GM21528 (cell line): ENCODE measurements around the gene PTPRU.

Experiments used
- ATAC-seq: cut with Tn5 transposase; IDR thresholded peaks from one replicate; pipeline ENCODE4 v1.9.1; 2021; ENCODE audit warnings: mild to moderate bottlenecking, moderate library complexity; ENCODE audit not compliant: unreplicated experiment, low FRiP score

Gene PTPRU

DNA sequence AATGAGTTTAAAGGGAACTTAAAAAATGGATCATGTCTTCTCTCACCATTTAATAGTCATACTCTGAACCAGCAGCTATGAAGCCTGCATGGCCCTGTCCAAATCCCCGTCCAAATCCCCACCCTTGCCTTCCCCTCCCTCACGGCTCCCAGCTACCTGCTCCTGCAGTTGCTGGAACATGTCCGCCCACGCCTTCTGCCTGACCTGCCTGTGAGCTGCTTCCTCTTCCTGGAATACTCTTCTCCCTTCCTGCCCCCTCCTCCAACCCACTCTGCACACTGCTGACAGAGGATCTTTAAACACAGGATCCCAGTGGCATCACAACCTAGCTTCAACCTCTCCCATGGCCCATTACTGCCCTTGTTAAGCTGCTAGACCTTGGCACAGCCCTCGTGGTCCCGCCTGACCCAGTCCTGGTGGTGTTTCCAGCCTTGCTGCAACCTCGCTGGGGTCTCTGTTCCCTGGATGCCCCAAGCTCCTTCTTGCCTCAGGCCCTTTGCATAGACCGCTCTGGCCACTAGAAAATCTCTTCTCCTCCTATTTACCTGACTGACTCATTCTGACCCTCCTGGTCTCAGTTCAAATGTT is 118.3 kb downstream of the PTPRU start:
- ATAC-seq = no peak

DNA sequence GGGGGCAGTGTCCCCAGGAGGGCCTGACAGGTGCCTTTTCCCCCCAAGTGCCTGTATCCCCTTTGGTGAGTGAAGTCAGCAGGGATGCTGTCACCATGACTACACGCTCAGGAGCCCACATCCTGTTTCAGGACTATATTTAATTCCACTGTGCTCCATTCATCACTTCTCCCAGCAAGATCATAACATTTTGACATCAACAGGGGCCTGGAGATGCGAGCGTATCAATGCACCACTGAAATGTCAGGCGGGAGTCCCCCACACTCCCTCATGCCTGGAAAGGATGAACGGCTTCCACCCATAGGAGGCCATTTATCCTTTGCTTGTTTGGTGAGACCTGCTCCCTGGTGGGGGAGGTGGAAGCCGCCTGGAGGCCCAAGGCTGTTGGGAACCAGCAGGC is 119.1 kb downstream of the PTPRU start:
- ATAC-seq = no peak

DNA sequence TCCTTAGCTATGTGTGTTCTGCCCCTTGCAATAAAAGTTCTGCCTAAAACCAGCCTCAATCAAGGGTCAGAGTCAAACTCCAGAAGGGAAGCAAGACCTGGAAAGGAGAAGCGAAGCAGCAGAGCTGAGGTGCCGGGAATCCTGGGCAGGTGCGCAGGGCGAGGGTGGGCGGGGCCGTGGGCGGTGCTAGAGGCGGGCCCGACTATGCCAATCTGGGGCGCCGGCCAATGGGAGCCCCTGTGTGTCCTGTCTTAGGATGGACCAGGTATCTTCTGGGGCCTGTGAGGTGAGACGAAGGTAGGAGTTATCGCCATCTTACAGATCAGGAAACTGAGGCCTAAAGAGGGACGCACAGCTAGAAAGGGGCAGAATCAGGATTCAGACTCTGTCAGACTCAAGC is 120.3 kb downstream of the PTPRU start:
- no peak for ATAC-seq

DNA sequence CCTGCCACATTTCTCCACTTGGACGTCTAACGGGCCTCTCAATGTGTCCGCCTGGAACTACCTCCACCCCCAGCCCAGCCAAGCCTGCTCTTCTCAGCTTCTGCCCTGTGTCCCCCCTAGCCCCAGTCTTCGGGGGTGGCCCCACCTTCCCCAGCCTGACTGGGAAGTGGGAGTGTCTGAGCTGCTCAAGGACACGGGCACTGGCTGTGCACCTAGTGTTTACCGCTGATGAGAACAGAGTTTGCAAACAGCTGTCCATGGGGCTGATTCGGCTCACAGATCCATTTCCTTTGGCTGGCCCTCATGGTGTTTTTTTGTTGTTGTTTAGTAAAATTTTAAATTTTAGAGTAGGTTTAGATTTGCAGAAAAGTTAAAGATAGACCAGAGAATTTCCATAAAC is 121.1 kb downstream of the PTPRU start:
- ATAC-seq = no peak

DNA sequence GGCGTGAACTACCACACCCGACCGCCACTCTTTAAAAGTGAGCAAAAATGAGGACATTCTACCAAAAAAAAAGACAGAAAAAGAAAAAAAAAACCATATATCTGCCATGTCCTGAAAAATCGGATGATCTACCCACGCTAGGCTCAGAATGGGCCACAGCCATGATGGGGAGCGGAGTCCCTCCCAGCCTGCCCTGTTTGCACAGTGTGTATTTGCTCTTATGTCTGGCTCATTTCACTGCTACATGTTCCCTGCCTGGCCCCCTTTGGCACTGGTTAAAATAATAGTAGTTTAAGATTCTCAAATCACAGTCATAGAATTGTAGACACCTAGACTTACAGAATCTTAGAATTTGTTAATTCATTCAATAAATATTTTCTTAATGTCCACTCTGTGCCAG is 121.9 kb downstream of the PTPRU start:
- ATAC-seq = no peak

DNA sequence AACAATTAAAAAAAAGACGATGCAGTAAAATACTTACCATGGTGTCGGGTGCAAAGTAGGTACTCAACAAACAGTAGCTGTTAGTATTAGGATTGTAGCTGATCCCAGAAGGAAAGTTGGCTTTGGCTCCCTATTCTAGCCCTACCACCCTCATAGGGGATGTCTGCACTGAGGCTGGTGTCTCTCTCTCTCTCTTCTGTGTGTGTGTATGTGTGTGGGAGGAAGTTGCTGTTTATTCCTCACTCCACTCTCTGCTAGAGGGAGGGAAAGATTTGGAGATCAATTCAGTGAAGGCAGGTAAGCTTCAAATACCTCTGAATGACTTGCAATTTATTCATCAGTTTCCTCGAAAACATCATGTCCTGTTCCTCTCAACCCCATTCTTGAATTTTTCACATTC is 124.4 kb downstream of the PTPRU start:
- no peak for ATAC-seq

DNA sequence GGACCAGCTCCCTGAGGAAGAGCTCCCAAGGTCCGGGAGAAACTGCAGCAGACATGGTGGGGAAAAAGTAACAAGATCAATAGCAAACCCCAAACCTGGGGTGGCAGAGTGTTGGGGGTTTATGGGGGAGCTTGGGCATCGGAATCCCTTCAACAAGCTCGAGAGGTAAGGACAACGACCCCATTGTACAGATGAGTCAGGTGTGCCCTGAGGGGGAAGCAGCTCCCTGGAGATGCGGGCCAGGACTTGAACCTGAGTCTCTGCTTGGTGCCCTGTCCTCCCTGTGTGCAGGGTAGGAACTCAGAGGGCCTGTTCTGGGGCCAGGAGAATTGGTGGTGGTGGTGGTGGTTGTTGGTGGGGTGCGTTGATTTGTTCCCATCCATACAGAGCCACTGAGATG is 125.4 kb downstream of the PTPRU start:
- no peak for ATAC-seq

DNA sequence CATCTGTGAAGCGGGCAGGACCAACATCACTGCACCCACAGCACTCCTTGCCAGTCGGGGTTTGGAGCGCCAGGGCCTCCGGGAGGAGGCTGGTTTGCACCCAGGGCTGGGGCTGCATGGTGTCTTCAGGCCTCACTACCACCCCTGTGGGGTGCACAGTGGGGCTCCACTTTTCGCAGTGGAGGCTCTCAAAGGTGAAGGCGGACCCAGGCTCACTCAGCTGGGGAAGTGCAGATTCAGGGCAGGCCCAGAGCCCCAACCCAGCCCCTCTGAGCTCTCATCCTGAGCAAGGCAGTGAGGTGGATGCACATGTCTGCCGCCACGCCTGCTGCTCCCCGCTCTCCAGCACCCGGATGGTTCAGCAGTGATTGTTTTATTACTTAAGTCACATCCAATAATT is 125.8 kb downstream of the PTPRU start:
- ATAC-seq = no peak

DNA sequence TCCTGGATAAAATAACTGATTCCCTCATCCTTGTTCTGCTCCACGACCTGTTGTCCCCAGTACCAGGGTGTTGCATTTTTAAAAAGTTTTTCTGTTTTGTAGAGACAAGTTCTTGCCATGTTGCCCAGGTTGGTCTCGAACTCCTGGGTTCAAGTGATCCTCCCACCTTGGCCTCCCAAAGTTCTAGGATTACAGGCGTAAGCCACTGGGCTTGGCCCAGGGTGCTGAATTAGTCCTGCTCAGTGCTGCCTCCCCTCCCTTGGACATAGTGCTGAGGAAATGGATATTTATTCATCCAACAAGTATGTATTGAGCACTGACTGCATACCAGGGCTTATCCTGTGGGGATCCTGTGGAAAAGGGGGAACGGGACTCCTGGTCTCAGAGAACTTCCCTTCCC is 126.4 kb downstream of the PTPRU start:
- no peak for ATAC-seq

DNA sequence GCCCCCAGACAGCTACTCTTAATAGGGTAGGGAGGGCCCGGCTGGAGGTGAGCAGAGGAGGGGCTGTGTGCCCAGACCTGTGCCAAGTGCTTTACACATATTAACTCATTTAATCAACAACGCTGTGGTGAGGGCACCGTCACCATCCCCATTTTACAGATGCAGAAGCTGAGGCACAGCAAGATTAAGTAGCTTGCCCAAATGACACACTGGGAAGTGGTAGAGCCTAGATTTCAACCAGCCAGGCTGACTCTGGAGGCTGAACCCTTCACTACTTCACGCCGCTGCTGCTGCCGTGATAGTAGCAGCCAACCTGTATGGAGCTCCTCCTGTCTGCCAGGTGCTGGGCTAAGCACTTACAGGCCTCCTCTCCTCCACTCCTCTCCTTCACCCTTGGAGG is 127.2 kb downstream of the PTPRU start:
- no peak for ATAC-seq

DNA sequence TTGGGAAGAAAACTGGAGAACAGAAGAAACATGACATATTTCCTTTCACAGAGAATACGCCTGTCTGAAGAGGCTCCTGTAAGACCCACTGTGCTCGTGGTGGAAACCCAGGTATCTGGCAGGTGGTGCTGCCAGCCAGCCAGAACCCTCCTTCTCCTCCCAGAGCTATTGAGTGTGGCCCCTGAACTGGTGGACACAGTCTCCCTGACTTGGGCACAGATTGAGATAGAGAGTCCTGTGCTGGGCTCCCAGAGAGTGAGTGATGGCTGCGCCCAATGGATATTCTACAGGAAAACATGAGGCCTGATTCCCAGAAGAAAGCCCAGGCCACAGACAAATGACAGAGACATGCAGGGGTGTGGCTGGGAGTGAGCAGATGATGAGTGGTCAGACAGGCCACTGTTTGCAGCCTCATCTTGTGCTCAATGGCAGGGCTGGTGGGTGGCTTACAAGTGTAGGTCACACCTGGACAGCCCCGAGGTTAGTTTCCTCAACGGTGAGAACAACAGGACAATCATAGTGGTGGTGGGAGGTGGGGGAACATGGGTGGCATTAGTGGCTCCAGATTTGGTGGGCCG is 127.9 kb downstream of the PTPRU start:
- ATAC-seq = no peak

DNA sequence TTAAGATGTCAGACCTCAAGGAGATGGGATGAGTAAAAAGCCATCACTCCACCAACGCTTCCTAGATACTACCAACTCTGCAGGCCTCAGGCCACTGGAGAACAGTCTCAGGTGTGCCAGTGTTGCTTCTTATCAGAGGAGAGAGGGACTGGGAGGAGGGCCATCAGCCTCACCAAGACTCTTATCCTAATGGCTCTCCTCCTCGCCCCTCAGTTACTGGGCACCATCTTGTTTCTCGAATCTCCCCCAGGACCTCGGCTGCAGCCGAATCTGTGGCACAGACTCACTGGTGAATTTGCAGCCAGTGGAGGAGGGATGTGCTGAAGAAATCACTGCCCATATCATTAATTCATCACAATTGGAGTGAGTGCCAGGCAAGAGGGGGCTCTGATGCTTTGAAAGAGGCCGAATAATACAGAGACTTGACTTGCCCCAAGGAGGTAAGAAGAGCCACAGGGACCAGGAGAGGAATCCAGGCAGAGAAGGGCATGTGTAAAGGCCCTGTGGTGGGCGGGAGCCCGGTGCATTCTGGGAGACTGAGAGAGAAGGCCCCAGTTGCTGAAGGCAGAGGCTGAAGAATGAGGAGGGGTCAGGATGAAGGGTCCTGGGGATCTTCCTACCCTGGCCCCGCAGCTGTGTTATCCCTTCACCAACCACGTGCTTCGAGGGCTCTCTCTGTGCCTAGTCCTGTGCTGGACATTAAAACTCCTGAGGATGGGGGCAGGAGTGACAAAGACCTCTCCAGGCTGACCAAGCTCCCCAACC is 129.8 kb downstream of the PTPRU start:
- ATAC-seq = no peak

DNA sequence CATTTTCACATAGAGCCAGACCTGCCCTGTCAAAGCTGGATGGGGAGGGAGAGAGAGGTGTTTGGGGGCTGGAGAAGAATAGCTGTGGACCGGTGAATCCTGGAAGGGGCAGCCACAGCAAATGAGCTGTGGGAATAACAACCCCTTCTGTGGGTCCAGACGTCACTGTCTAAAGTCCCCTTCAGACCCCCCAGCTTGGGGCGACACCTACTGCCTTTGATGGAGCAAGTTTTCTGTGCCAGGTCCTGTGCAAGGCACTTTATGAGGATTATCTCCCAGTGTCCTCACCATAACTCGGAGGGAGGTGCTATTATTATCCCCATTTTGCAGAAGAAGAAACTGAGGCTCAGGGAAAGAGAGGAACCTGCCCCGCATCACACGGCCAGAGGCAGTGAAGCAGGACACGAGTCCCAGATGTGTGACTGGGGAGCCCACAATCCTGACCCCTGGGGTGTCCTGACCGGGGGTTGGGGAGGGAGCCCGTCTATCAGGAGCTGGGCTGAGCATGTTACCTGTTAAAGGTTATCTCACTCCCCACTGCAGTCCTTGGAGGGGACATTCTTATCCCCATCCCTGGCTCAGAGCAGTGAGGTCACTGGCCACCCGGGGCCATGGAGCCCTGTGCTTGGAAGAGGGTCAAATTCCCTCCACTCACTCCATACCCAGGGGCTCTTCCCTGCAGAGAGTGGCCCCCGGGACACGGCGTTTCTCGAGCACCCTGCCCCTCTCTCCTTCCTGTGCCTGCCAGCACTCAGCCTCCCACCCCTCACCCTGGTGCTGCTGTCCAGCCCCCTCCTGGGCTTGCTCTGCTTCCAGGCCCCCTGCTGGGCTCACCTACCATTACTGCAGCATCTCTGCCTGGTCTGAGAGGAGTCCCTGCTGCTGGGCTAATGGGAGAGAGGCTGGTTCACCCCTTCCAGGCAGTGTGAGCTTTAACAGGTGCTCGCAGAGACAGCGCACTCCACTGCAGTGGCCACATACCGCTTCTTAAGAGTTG is 132.9 kb downstream of the PTPRU start:
- no peak for ATAC-seq

DNA sequence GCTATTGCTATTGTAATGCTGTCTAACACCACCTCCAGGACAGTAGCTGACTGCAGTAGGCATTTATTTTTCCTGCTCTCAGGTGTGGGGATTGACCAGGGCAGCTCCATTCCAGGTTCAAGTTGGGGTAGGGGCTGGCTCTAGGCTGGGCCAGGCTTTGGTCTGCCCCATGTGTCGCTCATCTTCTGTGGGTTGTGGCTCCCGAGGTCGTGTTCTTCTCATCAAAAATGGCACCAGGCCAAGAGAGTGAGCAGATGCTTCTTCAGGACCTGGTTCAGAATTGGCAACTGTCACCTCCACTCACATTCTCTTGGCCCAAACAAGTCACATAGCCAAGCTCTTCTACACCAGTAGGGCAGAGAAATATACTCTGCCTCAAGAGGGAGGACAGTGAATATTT is 133.7 kb downstream of the PTPRU start:
- no peak for ATAC-seq

DNA sequence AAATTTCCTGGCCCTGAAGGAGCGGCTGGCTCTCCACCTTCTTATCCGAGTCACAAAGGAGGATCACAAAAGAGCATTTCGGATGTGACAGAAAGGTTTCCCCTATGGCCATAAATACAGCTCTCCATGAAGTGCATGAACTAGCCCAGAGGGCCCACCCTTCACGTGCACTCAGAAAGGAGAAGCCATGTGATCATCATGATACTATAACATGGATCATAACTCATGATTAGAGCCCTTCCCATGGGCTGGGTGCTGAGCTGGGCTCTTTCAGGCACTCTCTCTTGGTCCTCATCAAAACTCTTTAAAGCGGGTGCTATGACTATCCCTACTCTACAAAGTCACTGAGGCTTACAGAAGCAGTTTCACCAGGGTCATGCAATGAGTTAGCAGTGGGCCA is 135.0 kb downstream of the PTPRU start:
- ATAC-seq = no peak

DNA sequence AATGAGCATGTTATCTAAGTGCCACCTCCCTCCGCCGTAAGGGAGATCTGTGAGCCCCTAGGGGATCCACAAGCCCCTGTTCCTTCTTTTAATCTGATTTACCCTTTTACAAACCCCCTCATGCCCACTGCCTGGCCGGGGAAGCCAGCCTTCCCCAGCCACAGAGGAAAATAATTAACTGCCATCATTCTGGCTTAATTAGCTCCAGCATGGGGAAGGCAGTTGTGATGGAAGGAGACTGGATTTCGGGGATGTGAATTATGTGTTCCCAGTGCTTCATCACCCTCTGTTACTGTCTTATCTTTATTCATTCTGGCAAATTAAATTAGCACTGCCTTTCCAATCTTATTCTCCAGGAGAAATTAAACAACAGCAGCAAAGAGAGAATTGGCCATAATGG is 135.8 kb downstream of the PTPRU start:
- ATAC-seq = no peak
